Hepatocyte (in vitro differentiated cells): ENCODE results near the gene BTN1A1.

Source experiments
- CTCF ChIP-seq: fragments of 200-600 bp; sonication (generic); IDR thresholded peaks from 2 replicates; pipeline ENCODE4 v1.5.1; 2016; ENCODE audit warnings: antibody characterized with exemption, mild to moderate bottlenecking; ENCODE audit not compliant: poor library complexity
- EZH2 ChIP-seq: fragments of 200-600 bp; sonication (generic); IDR thresholded peaks from 2 replicates; pipeline ENCODE4 v1.6.1; 2016; ENCODE audit warnings: antibody characterized with exemption, mild to moderate bottlenecking, borderline replicate concordance

GRCh38 chr6:26497610-26498009 lies 2.5 kb upstream of the BTN1A1 start:
- TF ChIP-seq EZH2 (no peak), CTCF (no peak)
